NCI-H774 (cell line): ENCODE measurements around the gene PDE5A.

Experiments
- DNase-seq: peaks from one replicate; lab custom pipeline; 2025; lab: John Stamatoyannopoulos, UW

Gene PDE5A

GRCh38 chr4:119581190-119581873 is 47.3 kb downstream of the PDE5A start:
- no peak for DNase-seq

GRCh38 chr4:119580293-119580692 is 48.3 kb downstream of the PDE5A start:
- DNase-seq, result no peak

DNA sequence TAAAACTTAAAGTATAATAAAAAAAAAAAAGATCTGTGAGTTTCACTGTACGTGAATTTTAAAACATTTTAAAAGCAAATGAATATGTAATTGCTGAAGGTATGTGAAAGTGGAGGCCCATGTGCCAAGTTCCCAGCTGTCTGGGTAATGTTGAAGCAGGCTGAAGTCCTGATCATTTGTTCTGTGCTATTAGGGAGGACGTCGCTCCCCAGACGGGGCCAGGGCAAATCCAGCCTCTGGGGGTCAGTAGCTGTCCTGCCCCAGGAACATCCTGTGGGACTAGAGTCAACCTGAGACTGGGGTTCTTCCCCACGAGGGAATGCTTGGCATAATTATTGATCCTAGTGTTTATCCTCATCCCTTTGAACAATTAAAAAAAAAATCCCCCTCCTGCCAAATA is 48.8 kb downstream of the PDE5A start:
- DNase-seq, result no peak

DNA sequence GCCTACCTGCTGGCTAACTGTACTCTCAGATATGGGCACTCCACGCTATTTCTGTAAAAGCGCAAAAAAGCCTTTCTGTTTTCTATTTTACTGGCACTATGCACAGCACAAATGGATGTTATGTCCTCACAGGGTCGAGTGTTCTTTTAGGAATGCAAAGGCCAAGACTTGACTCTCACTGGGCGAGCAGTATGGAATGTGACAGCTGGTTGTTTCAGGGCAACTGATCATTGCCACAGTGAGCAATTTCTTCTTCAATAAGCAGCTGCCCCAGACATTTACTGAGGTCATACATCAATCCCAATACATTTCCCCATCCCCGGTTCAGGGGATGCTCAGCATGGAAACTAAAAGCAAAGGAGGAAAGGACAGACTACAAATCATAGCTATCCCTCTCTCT is 58.2 kb downstream of the PDE5A start:
- no peak for DNase-seq

GRCh38 chr4:119564106-119564505 is 64.5 kb downstream of the PDE5A start:
- no peak for DNase-seq

DNA sequence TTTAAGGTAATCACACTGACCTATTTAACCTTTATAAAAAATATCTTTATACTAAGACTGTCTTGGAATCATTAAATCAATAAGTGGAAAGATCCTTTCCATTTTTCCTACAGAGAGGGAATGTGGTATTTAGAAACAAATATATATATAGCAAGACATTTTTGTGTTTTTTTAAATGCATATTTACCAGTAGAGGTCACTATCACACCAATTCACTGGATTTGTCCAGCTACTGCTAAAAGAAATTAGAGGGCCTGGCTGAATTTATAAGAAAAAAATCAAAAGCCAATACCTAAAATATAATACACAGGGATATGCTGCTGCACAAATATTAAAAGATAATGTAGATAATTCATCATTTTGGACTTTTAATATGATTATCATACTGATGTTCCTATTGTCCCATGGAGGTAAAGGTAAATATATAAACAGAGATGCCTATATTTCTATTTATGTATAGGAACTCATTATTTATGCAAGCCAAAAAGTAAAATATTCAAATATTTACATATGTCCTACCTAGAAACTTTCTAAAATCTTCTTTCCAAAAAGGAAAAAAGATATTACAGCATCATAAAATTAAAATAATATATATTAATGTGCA is 69.5 kb downstream of the PDE5A start:
- DNase-seq, result no peak

DNA sequence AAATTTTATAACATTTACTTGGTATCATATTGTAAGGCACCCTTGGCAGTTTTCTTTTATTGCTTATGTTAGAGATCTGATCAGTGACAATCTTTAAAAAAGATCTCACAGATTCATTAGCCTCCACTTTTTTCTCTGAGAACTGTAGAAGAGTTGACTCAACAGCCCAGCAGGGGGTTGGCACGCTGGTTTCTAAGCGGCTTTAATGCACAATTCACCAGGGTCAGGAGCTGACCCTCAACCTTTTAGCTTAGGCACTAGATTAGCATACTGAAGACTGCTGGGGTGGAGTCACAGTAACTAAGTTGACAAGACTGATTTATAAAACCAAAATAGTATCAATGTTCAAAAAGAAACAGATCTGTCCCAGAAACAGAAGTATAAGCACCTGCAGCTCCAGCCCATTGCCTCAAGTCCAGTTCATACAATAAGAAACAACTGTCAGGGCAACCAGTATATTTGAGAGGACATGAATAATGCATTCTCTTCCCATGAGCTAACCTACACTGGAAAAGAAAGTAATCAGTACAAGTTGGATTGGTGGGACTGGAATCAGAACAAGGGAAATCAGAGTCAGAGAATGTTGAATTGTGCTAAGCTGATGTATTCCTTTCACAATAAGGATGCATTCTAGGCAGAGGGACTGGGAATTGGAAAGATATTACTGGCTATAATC is 77.6 kb downstream of the PDE5A start:
- no peak for DNase-seq

- DNase-seq, result no peak
Measured at GRCh38 chr4:119549639-119550038, 79.0 kb downstream of the PDE5A start.

GRCh38 chr4:119543779-119544178 is 84.8 kb downstream of the PDE5A start:
- DNase-seq, result no peak

- DNase-seq, result no peak
Measured at GRCh38 chr4:119543187-119543586, 85.4 kb downstream of the PDE5A start.

DNA sequence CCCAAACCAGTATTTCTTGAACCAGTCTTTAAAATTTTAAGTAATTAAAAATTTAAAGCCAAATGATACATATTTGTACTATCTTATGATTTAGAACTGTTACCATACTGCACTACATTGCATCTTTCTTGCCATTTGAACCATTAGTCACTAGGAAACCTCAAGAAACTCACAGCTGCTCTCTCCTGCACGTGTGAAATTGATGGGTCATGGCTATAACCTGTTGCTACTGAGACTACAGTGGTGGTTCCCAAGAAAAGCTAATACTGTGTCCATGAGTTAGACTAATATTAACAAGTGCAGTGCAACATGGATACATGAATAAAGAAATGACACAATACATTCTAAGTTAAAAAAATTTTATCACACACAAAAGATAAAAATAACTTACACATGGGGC is 88.4 kb downstream of the PDE5A start:
- DNase-seq, result no peak

- DNase-seq, result no peak
Measured at GRCh38 chr4:119537586-119537985, 91.0 kb downstream of the PDE5A start.

DNA sequence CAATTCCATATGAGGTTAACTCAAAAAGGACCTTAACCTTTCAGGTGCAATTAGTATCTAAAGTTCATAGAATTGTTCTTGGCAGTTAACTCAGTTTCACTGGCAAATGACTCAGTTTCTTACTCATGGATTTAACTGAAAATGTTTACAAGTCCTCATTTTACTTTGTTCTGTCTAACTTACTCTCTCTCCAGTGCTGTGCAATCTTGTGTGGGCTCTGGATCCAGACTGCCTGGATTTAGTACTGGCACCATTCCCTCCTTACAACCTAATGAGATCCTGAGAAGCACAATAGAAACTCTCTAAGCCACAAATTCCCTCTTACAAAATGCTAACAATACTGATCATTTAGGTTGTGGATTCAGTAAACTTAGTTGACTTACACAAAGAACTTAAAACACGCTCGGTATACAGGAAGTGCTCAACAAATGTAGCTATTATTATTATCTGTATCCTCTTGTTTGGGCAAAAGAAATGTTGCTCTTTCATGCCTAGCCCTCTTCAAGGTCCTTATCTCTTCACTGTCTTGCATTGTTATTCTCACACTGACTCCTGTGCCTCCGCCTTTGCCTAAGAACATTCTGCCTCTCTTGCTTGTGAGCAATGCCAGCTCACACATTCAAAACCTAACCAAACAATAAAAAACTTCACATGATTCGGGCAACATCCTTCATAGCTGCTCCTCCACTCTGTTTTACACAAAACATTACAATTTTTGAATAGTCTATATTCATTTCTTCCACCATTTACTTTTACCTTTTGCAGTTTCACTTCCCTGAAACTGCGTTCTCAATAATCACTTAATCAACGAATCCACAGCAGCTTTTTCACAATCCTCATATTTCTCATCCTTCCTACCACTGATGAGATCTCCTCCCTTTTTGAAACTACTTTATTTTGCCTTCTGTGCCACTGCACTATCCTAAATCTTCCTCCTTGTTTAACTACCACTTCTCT is 91.8 kb downstream of the PDE5A start:
- DNase-seq, result no peak

DNA sequence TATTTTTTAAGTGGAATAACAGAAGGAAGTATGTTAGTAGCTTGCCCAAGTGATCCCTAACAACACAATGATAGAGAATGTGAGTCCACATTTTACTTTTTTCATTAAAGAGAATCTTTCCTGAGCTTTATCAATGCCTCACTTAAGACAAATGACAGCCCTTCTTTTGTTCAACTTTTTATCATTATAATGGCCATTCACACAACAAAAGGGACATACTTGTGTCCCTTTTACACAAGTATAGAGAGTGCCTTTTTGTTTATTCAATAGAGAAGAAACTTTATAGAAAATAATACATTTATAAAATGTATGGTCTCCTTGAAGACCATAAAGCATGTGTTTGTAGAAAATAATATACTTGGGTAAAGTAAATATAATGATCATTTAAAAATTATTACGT is 96.3 kb downstream of the PDE5A start:
- DNase-seq, result no peak

- DNase-seq, result no peak
Measured at GRCh38 chr4:119529788-119530187, 98.8 kb downstream of the PDE5A start.

- DNase-seq, result no peak
Measured at GRCh38 chr4:119526786-119527550, 101.6 kb downstream of the PDE5A start.

GRCh38 chr4:119525771-119526712 is 102.6 kb downstream of the PDE5A start:
- DNase-seq, result no peak

GRCh38 chr4:119525005-119525749 is 103.4 kb downstream of the PDE5A start:
- no peak for DNase-seq

DNA sequence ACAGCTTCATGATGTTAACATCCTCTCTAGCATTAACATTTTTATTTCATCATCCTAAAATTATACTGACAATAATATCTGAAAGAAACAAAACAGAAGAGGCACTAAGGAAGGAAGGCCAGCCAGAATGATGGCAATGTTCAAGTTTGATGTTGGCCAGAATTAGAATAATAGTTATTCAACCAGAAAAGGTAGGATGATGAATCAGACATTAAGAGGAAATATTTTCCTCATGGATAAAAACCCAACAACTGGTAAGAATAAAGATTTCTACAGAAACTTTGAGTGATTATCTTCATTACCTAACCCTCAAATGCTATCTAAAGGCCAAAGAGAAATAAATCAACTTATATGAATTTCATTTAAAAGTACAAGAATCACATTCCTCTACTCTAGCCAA is 105.2 kb downstream of the PDE5A start:
- no peak for DNase-seq

DNA sequence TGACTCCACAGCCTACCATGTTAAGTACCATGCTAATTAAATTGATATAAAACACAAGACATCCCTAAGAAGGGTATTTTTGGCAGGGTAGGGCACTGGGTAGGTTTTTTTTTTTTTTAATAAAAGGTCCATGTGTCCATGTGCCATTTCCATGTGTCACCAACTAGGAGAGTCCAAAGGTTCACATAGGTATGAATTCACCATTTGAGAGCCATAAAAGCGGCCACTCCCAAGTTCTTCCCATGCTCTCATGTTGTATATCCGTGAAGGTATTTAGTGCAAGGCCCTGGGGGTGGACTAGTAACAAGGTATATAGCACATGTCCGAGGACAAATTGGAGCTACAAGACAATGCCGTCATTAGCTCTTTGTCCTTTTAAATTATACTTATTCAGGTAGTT is 107.3 kb downstream of the PDE5A start:
- DNase-seq, result no peak
